Activated CD8-positive, alpha-beta memory T cell treated with anti-CD3 and anti-CD28 coated beads for 48 hours (primary cell): ENCODE data around the gene BCAS3.
"Not testable (repeated sequence)": the region's sequence is repeated elsewhere in the genome, so short reads cannot be mapped to it uniquely, and the experiment has no call there.

Experiments used
- DNase-seq, 3 experiments: peaks; one replicate each; pipeline ENCODE4 v3.0.0-alpha.2; 2020; ENCODE audit warnings: low read depth in 2 of 3, low spot score in 2 of 3

Gene BCAS3

DNA sequence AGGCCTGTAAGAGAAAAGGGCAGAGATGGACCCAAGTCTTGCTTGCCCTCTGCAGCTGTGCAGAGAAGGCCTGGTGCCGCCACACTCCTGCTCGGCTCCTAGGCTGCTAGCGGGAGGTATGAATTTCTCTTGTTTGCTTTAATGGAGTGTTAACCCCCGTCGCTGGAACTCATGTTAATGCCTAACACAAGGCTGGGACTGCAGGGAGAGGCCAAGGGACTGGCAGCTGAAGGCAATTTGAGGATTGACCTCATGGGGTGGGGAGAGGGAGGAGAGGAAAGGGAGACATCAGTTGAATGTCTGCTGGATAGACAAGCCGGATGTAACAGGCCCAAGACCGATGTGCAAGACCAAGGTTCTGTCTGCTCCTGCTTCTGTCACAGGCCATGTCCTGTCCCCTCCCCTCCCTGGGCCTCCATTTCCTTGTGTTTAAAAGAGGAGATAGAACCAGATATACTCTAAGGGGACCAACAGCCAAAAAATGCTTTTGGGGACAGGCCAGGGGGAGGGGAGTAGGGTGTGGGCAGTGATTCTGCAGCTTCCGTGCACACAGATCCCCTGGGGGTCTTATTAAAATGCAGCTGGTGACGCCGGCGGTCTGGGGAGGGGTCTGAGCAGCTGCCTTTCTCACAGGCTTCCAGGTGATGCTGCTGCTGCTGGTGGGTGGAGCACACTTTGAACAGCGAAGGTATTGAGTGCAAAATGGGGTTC, 675.3 kb downstream of the BCAS3 start:
- no peak for DNase-seq

DNA sequence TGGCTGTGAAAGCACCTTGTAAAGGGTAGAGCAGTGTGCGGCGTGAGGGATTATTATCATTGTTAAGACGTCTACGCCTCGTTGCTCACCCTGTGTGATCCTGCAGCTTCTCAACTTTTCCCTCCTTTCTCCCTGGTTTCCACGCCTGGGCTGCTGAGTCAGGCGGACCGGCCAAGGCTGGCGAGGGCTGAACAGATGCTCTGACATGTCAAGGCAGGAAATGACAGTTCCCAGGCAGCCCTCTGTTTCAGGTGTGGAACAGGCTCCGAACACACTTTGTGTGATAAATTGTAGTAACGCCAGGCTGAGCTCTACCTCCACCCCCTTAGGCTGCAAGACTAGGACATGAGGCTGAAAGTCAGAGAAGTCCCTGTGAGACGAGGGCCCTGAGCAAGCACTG, 676.0 kb downstream of the BCAS3 start:
- no peak for DNase-seq

DNA sequence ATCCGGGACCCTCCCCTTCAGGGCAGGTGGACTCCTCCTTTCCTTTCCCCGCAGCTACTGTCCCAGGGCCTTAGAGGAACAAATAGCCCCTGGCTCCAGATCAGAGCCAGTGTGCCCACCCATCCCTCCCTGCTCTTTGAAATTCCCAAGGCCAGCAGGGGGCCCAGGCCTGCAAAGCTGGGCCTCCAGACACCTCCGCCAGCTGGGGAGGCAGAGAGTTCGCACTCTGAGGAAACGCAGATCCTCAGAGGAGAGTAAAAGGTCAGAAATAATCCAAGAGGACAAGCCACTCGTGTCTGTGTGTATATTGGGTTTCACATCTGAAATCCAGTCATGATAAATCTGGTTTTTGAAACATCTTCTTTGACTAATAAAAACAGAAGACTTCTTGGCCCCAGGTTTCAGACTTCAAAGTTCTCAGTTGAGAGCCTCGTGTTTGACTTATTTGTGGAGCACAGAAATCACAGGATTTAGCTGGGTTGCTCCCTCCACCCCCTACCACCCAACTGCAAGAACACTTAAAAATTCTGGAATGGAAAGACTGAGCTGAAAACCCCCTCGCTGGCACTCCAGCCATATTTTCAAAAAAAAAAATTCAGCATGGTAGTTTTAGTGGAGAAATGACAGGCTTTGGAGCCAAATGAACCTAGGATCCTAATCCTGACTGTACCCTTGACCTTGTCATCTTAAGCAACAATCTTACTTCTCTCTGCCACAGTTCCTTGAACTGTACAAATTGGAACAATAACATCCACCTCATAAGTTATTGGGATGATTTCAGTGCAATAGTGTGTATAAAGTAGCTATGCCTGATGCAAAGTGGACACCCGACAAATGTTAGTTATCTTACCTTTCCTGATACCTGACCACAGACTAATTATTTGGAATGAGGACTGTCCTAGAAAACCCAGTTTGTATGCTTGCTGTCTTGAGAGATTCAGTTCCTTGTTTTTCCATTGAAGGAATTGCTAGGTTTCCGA, 677.5 kb downstream of the BCAS3 start:
- no peak for DNase-seq

DNA sequence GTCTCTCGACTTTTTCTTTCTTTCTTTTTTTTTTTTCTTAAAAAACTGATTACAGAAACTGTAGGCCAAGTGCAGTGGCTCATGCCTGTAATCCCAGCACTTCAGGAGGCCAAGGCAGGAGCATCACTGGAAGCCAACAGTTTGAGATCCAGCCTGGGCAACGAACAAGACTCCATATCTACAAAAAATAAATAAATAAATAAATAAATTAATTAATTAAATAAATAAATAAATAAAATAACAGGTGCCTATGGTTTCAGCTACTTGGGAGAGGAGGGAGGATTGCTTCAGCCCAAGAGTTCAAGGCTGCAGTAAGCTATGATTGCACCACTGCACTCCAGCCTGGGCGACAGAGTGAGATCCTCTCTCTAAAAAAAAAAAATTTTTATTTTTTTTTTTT, 679.4 kb downstream of the BCAS3 start:
- not testable (repeated sequence) for DNase-seq

DNA sequence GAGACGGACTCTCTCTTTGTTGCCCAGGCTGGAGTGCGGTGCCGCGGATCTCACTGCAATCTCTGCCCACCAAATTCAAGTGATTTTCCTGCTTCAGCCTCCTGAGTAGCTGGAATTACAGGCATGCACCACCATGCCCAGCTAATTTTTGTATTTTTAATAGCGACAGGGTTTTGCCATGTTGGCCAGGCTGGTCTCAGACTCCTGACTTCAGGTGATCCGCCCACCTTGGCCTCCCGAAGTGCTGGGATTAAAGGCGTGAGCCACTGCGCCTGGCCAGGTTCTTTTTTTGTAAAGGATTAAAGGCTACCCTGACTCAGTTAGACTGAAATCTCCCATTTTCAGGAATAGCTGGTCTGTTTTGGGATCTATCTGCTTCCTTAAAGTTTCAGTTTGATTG, 681.9 kb downstream of the BCAS3 start:
- DNase-seq = not testable (repeated sequence)

DNA sequence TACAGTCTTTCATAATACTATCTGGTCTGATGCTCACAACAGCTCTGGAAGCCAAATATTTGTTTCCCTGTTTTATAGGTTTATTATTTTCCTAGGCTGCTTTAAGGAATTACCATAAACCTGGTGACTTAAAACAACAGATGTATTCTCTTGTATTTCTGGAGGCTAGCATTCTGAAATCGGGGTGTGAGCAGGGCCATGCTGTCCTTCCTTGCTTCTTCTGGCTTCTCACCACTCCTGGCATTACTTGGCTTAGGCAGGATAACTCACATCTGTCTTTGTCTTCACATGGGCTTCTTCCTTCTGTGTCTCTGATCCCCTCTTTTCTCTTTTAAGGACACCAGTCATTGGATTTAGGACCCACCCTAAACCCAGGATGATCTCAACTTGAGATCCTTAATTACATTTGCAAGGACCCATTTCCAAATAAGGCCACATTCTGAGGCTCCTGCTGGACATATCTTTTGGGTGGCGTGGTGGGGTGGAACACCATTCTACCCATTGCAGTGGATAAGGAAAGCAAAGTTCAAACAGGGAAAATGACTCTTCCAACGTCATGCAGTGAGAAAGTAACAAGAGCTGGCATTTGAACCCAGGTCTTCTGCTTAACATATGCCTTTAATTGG, 682.8 kb downstream of the BCAS3 start:
- DNase-seq = no peak

DNA sequence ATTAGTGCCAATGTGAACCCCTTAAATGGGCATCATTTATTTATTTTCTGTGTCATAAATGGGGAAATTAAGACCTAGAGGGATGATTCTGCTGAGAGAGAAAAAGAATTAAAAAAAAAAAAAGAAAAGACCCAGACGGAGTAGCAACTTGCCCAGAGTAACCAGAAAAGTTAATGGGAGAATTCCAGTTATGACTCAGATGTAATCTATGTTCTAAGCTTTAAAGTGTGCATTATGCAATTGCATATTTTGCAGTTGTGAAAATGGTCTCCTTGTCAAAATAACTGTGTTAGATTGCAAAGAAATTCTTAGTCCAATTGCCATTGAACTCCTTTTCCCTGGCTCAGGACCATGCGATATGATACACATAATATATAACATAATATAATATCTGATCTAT, 683.4 kb downstream of the BCAS3 start:
- DNase-seq = no peak

DNA sequence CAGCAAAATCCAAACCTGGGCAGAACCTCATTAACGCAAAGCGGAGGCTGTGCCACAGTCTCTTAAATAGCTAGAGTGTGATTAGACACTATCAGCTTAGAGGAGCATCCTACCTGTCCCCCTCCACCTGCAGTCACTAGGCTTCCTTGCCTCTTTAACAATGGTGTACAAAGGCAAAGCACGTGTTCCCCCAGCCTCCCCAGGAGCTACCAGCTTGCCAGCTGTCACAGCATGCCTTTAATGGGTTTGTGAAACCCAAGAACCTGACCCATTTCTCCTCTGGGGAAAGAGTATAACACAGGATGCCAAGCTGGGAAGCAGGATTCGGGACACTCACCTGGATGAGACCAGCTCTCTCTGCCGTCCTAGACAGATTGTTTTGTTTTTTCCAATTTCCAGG, 684.7 kb downstream of the BCAS3 start:
- no peak for DNase-seq

DNA sequence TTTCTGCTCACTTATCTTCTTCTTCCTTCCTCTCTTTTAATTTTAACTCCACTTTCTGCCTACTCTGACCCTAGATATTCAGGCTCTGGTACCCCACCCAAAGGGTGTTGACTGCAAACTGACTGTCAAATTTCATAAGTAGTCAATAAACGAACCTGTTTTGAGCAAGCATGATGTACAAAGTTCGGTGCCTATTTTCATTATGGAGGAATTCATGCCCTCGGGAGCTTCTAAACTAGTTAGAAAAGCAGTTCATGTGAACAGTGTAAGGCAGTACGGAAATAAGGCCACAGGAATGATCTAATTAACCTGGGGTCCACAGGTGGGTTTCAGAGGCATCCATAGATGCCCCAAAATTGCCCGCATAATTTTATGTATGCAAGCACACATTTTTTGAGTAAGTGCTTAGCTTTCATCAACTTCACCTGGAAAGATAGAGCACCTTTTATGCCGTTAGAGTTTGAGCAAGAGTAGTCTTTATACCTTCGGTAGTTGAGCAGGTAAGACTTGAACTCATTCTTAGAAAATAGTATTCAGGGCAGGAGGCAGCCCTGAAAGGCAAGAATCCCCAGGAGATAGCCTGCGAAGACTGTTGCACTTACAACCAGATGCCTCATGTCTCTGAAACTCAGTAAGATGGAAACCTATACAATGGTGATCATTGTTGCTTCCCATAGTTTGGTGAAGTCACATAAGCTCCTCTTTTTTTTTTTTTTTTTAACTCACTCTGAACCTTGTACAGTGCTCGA, 685.4 kb downstream of the BCAS3 start:
- DNase-seq = no peak

DNA sequence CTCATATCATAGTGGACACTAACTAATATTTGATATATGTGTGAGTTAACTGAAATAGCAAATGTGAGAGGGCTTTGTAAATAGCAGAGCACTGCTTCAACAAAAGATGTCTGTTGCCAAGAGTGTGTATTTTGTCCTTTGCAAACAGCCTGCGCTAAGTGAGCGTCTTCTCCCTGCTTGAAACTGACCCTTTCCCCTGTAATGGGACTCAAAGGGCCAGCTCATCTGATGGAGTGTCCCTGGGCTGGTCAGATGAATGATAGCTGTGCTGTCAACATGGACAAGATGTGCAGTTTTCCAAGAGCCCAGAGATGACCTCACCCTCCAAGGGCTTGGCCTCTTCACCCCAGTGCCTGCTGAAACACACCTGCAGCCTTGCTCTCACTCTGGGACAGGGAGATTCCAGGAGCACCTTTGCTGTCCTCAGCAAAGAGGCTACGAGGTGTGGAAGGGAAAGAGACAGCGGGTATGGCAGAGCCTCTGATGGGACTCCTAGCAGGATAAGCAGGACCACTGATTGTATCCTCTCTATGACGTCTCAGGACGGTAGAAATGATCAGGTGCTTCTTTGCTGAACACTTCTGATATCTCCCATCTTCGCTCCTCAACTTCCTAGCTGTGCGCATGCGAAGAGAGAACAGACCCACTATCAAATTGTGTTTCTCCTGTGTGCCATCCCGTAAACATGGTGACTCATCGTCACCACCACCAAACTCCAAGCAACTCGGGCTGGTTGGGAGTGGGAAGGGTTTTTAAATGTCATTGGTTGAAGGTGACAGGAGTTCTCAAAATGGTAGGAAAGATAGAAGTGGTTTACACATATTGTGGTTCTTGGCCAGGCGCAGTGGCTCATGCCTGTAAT, 686.2 kb downstream of the BCAS3 start:
- no peak for DNase-seq

DNA sequence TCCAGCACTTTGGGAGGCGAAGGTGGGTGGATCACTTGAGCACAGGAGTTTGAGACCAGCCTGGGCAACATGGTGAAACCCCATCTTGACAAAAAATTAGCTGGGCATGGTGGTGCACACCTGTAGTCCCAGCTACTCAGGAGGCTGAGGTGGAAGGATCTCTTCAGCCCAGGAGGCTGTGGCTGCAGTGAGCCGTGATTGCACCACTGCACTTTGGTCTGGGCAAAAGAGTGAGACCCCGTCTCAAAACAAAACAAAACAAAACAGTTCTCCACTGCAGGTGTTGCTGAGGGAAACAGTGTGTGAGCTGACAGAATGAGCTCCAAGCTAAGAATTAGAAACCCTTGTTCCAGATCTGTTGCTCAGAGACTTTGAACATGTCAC, 686.8 kb downstream of the BCAS3 start:
- DNase-seq = no peak

DNA sequence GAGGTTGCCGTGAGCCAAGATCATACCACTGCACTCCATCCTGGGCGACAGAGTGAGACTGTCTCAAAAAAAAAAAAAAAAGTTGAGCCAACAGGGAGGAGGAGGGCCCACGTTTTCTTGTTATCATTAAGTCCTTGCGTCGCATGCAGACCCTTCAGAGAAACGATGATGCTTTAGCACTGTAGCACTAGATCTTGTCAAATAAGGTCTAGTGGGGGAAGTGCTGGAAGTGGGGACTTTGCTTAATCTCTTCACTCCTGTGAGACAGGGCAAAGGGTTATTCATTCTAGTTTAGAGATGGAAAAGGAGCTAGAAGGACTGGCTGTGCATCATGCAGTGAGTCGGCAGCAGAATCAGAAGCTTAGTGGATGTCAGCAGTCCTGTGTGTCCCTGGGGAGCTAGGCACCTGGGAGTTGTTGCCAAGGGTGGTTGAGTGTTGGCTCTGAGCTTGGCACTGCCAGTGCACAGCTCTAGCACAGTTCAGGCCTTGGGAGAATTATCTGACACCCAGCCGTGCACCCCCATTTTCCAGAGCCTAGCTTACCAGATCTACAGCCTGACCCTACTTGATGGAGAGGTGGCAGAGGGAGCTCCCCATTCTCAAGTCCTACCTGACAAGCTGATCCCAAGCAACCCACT, 688.5 kb downstream of the BCAS3 start:
- DNase-seq = no peak

DNA sequence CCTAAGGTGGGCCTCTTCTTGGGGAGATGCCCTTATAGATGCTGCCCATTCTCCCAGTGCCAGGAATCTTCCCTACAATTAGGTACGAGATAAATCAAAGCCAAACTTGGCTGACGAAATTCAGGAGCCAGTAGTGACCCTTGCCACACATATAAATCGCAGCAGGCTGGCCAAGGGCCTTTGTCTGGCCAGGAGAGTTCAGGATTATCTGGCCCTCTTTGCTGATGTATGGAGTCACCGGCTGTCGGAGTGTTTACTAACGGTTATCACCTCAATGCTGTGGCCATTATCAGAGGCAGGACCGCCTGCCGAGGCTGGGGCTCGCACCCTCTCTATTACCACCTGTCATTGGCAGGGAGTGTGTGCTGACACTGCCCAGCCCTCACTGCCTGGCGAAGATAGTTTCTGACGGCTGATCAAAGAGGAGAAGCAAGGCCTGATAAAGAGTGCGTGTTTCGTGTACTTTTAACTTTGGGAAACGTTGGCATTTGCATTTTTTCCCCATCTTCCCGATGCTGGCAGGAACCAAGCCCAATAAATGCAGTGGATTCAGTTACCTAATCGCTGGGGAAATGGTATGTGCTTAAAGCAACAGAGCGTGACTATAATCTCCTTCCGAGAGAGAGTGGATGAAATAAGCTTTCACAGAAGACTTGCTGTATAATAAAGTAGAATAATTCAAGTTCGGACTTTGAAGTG, 689.2 kb downstream of the BCAS3 start:
- DNase-seq = no peak

DNA sequence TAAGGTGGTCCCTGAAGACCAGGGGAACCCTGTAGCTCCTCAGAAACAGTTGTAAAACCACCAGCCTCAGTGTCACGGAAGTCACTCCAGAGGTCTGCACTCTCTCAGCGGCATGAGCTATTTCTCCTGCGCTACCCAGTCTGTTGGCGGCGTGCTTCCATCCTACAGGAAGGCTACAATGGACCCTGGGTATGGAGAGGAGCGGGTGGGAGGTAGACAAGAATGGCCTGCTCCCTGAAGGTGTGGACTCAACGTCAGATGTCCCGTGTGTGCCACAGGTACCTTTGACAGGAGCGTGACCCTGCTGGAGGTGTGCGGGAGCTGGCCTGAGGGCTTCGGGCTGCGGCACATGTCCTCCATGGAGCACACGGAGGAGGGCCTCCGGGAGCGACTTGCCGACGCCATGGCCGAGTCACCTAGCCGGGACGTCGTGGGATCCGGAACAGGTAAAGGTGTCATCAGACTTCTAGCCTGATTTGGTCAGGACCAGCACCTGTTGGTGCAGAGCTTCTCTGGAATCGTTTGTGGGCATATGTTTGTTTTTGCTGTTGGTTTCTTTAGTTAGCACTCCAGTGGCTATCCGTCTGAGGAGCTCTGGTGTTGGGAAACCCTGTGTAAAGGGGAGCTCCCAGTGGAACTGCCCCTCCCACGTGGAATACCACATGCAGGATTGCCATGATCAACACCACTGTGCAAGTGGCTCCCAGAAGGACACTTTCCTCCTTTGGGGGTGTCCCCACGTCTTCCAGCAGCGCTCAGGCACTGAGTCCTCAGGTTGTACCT, 690.6 kb downstream of the BCAS3 start:
- DNase-seq = no peak

DNA sequence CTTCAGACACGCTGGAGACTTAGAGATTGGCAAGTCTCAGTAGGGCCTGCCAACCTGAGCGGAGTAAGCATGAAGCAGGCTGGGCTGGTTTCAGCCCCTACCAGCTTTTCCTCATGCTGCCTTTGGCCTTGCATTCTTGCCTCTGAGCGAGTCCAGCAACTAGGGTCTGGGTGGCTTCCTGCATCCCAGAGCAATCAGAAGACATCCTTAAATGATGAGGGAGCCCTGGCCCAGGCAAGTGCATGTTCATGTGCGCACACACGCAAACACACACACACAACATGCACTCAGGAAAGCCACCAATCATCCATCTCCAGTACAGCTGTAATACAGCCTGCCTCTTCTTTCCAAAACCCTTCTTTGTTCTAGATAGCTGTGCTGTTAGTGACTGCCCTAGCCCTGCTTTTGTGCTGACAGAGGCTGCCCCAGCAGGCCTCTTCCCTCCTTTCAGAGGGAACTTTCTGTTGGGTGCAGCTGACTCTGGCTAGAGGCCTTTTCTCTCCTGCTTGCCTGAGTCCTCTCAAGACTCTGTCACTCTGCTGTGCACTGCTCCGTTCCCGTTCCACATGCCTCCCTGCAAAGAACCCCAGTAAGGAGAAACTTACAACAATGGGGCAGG, 691.3 kb downstream of the BCAS3 start:
- DNase-seq = no peak

DNA sequence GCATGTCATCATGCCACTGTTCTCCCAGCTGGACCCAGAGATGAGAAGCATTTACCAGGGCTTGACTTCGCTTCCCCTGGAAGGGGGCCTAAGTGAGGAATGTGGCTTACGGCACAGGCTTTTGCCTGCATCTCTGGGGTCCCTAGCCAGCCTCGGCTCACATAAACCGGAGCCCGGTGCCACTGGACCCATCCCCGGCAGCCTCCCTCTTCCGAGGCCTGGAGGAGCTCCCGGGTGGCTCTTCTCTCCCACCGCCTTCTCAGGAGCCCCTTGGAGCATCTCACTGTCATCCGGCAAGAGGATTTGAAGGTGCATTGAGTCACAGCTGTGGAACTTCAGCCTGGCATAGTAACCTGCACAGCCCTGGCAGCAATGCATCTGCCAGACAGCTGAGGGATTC, 692.1 kb downstream of the BCAS3 start:
- DNase-seq = no peak

DNA sequence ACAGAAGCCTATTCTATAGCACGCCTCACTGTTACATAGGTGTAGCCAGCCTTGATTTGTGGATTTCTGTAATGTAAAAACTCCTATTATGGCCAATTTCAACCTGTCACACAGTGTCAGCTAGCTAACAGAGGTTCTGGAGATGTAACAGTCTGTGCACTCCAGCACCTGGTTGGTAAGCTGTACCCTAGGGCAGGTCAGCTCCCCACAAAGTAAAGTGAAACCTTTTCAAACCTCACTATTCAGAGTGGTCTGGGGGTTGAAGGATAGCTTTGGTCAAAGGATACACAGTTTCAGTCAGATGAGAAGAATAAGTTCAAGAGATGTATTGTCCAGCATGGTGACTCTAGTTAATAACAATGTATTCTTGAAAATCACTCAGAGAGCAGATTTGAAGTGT, 693.5 kb downstream of the BCAS3 start:
- no peak for DNase-seq

DNA sequence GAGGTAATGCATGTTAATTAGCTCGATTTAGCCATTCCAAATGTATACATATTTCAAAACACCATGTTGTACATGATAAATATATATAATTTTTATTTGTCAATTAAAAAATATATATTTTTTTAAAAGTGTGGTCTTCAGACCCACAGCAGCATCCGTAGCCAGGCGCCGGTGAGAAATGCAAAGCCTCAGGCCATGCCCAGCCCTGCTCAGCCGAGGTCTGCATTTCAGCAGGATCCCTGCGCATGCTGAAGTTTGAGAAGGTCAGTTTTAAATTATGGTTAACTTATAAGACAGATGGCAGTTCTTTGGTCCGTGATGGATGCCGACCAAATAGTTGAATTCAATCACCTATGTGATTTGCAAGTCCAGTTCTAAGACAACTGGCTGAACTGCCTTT, 694.0 kb downstream of the BCAS3 start:
- DNase-seq = no peak
